GM18519 (cell line): ENCODE measurements around the gene SETMAR.
"Not testable (repeated sequence)": the region's sequence is repeated elsewhere in the genome, so short reads cannot be mapped to it uniquely, and the experiment has no call there.

Experiments
- ATAC-seq: cut with Tn5 transposase; IDR thresholded peaks from one replicate; pipeline ENCODE4 v1.9.1; 2021; ENCODE audit warnings: mild to moderate bottlenecking, moderate library complexity; ENCODE audit not compliant: unreplicated experiment, low FRiP score

Gene SETMAR

GRCh38 chr3:4303187-4304123 is at the start of gene SETMAR:
Gene SETMAR (plus strand): TSS chr3:4303369. CDS start chr3:4303371, 2 bp downstream.
- ATAC-seq: peak; percentile 86

- ATAC-seq: no peak
Observed at GRCh38 chr3:4261406-4261805, 41.8 kb upstream of the SETMAR start.

GRCh38 chr3:4264040-4264439 is 39.1 kb upstream of the SETMAR start:
- no peak for ATAC-seq

GRCh38 chr3:4270720-4271119 is 32.4 kb upstream of the SETMAR start:
- peak; percentile 66 for ATAC-seq

- no peak for ATAC-seq
Observed at GRCh38 chr3:4271834-4272233, 31.3 kb upstream of the SETMAR start.

DNA sequence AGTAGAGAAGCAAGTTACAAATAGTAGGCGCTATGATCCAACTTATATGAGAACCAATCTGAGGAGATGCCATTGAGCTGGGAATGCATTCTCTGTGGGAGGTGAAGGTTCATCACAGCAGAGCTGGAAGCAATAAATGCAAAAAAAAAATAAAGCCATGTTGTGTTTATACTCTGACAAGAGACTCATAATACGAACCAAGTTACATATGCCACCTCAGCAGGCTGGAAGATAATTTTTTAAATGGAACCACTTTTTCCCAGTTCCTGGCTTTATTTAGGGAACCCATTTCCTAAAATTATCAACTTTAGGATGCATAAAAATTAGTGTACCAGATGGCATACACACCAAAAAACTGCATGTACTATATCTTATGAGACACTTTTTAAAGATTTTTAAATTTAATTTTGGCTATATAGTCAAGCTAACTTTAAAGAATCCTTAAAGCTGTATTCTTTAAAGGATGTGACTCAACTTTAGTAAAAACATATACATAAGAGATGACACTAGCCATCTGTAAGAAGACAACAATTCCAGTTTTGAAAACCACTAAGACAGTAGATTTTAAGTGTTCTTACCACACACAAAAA is 23.6 kb upstream of the SETMAR start:
- ATAC-seq: no peak

DNA sequence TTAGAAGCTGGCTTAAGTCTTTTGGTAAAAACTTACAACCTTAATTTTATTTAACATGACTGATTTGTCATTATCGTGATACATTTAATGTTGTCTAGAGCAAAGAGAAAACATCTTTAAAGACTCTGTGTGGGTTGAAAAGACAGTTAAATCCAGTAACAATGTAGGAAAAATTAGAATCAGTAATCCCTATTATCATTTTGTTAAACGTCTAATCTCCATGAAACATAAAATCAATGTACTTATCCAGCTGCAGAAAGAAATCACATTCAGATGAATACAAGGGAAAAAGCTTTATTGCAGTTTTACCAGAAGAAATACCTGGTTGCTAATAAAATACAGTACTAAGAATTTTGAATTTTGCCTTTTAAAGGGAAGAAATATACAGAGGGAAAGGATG is 21.2 kb upstream of the SETMAR start:
- ATAC-seq: no peak

GRCh38 chr3:4284865-4285264 is 18.3 kb upstream of the SETMAR start:
- ATAC-seq: no peak

- no peak for ATAC-seq
Observed at GRCh38 chr3:4289044-4289443, 14.1 kb upstream of the SETMAR start.

DNA sequence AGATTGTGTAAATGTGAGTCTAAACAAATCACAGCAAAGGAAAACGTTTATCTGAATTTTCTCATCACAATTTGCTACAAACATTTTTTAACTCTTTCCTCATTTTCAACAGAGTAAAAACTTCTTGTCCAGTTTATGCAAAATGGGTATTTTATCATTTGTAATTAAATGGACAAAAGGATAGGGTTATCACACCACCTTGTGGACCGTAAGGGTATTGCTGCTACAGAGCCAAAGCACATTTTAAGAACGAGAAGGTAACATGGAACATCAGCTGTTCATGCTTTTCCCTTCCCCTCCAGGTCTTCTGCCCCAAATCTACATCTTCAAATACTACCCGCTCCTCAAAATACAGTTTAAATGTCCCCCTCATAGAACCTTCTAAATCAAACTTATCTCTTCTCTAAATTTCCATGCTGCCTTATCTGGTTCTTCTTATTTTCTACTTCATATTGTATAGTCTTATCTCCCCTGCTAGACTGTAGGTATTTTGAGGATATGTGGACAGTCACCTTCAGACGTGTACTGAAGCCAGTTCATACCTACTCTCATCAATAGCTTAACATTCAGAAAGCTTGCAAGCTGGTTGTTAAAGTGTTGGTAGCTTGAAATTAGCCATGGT is 12.8 kb upstream of the SETMAR start:
- ATAC-seq: peak; percentile 70

GRCh38 chr3:4292301-4292700 is 10.9 kb upstream of the SETMAR start:
- no peak for ATAC-seq

GRCh38 chr3:4294616-4295327 is 8.4 kb upstream of the SETMAR start:
- no peak for ATAC-seq

DNA sequence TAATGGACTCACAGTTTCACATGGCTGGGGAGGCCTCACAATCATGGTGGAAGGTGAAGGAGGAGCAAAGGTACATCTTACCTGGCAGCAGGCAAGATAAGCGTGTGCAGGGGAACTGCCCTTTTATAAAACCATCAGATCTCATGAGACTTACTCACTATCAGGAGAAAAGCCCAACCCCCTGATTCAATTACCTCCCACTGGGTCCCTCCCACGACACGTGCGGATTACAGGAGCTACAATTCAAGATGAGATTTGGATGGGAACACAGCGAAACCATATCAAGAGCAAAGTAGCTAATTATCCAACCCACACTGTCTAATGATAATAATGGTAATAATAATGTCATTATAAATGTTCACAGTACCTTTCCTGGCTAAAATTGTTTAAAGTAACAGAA is 6.7 kb upstream of the SETMAR start:
- ATAC-seq: not testable (repeated sequence)

DNA sequence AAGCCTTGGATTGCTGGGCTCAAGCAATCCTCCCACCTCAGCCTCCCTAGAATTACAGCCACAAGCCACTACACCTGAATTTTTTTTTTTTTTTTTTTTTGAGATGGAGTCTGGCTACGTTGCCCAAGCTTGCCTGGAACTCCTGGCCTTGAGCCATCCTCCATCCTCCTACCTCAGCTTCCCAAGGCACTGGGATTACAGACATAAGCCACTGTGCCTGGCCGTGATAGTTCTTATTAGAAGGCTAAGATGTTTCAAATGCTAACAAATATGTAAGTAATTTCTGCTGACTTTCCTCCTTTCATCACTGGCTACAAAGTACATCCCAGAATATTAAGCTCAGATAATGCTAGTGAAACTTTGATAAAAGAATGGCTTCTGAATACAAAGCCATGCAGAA is 5.7 kb upstream of the SETMAR start:
- no peak for ATAC-seq

DNA sequence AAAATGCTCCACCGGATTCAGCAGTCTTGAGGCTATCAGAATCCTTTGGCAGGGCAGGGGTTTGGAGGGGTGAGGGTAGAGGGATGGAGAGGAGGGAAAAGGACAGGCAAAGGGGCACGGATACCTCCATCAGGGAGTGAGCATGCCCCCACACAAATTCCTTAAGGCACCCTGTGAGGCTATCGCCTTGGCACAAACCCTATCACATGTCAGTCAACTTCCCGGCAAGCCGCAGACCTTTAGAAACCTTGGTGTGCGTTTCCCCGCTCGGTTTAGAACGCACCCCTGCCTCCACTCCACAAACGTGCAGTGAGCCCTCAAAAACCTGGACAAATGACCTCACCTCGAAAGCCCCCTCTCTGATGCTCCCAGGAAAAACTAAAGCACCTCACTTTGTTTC is 422 bp upstream of the SETMAR start:
- ATAC-seq: no peak

DNA sequence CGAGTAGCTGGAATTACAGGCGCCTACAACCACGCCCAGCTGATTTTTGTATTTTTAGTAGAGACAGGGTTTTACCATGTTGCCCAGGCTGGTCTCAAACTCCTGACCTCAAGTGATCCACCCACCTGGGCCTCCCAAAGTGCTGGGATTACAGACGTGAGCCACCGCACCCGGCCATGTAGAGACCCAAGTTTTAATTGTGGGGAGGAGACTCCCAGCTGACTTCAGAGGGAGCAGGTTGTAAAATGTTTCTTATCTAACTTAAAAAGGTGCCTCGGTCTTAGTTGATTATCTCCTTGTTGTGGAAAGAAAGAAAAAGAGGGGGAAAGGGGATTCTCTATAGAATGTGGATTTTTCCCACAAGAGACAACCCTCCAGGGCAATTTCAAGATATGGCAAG is 2.0 kb downstream of the SETMAR start:
- not testable (repeated sequence) for ATAC-seq

DNA sequence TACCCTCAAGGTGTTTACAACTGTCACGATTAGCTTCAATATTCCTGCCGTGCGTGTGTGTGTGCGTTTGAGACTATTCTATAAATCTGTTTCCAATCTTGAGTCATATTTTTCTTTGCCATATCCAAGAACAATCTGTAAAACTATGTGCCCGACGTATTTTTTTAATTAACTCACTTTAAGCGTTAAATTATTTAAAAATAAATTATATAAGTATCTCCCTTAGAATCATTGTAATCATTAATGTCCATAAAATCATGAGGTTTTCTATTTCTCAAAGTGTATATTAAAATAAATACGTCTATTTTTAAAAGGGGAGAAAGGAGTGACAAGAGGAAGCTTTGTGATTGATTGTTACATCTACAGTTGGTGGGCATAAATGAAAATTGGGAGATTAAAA is 2.9 kb downstream of the SETMAR start:
- no peak for ATAC-seq

GRCh38 chr3:4306860-4307259 is 3.7 kb downstream of the SETMAR start:
- ATAC-seq: no peak

DNA sequence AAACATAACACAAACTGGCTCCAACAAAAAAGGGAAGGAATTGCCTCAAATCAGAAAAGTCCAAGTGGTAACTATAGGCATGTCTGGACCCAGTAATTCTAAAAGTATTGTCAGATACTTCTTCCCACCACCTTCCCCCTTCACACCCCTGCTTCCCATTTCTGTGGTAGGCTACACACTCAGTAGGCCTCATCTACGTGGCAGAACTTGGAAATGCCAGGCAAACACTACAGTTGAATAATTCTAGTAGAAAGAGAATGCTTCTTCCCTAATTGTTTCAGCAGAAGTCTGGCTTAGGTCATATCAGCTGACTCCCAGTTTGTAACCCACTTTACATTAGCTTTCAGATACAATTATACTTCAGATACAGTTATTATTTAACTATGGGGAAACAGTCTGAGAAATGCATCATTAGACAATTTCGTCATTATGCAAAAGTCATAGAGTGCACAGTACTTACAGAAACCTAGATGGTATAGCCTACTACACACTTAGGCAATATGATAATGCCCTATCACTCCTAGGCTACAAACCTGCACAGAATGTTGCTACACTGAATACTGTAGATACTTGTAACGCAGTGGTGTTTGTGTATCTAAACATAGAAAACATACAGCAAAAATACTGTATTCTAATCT is 6.4 kb downstream of the SETMAR start:
- no peak for ATAC-seq

DNA sequence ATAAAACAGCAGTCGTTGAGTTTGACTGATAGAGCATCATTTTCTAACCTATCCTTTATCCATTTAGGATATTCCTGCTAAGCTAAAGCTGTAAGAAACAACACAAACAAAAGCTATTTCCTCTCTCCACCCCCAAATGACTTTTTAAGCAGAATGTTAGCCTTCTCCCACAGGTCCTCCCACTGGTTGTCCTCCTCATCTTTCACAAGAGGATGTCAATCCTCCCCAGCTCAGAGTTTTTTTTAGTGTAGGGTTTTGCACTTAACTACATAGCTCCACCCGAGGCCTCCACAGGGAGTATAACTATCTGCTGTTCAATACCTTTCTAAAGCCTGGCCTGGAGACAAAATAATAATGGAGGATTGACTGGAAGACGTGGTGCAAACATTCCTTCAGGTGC is 7.8 kb downstream of the SETMAR start:
- no peak for ATAC-seq
